Hematopoietic multipotent progenitor cell treated with erythropoietin and hydrocortisone succinate and interleukin-3 and kit ligand, for 8 days (in vitro differentiated cells): ENCODE measurements around the gene SLC5A12.

ENCODE experiments used
- DNase-seq: peaks from one replicate; pipeline ENCODE4 v3.0.0-alpha.2; 2015

Gene SLC5A12

GRCh38 chr11:26721948-26722475, at the start of gene SLC5A12:
Gene SLC5A12, minus strand, starts transcription at chr11:26722060. Its CDS starts 346 bp downstream, at chr11:26721714.
- DNase-seq = no peak

- no peak for DNase-seq
Measured at GRCh38 chr11:26769027-26769426, 47.2 kb upstream of the SLC5A12 start.

GRCh38 chr11:26767060-26767459, 45.2 kb upstream of the SLC5A12 start:
- no peak for DNase-seq

- DNase-seq = no peak
Measured at GRCh38 chr11:26765323-26765722, 43.5 kb upstream of the SLC5A12 start.

GRCh38 chr11:26764825-26765224, 43.0 kb upstream of the SLC5A12 start:
- no peak for DNase-seq

- no peak for DNase-seq
Measured at GRCh38 chr11:26764315-26764714, 42.5 kb upstream of the SLC5A12 start.

- DNase-seq = no peak
Measured at GRCh38 chr11:26762089-26762488, 40.2 kb upstream of the SLC5A12 start.

- no peak for DNase-seq
Measured at GRCh38 chr11:26761361-26761809, 39.5 kb upstream of the SLC5A12 start.

GRCh38 chr11:26757995-26758394, 36.1 kb upstream of the SLC5A12 start:
- DNase-seq = no peak

GRCh38 chr11:26755762-26756161, 33.9 kb upstream of the SLC5A12 start:
- no peak for DNase-seq

GRCh38 chr11:26753723-26754504, 32.1 kb upstream of the SLC5A12 start:
- DNase-seq = peak; percentile 38

GRCh38 chr11:26749927-26750326, 28.1 kb upstream of the SLC5A12 start:
- DNase-seq = no peak

- DNase-seq = no peak
Measured at GRCh38 chr11:26743622-26744021, 21.8 kb upstream of the SLC5A12 start.

- DNase-seq = no peak
Measured at GRCh38 chr11:26742966-26743365, 21.1 kb upstream of the SLC5A12 start.

- no peak for DNase-seq
Measured at GRCh38 chr11:26741036-26741435, 19.2 kb upstream of the SLC5A12 start.

- no peak for DNase-seq
Measured at GRCh38 chr11:26739366-26740073, 17.7 kb upstream of the SLC5A12 start.

GRCh38 chr11:26734691-26735090, 12.8 kb upstream of the SLC5A12 start:
- no peak for DNase-seq

GRCh38 chr11:26731084-26731456, 9.2 kb upstream of the SLC5A12 start:
- DNase-seq = no peak

- DNase-seq = no peak
Measured at GRCh38 chr11:26730414-26731083, 8.7 kb upstream of the SLC5A12 start.

- DNase-seq = no peak
Measured at GRCh38 chr11:26729284-26729683, 7.4 kb upstream of the SLC5A12 start.

- DNase-seq = no peak
Measured at GRCh38 chr11:26726960-26727359, 5.1 kb upstream of the SLC5A12 start.

- DNase-seq = no peak
Measured at GRCh38 chr11:26719998-26720397, 1.9 kb downstream of the SLC5A12 start.

- DNase-seq = no peak
Measured at GRCh38 chr11:26719289-26719973, 2.4 kb downstream of the SLC5A12 start.
